Pancreas (tissue), 10 donors: ENCODE measurements around the gene HDAC4. TPM values are rescaled to one million over a fixed set of nuclear protein-coding genes. Genes with fewer than 3 reads are reported as not detected.

Experiments used
- ATAC-seq, 4 donors: fragments of 200-7000 bp; cut with Tn5 transposase; one replicate each; pipeline versions ENCODE4 v1.8.0 to v1.9.1; 2020; ENCODE audit warnings: mild to moderate bottlenecking in 4 of 4, moderate library complexity in 4 of 4
- DNase-seq, 6 donors: peaks; one replicate each; pipeline ENCODE4 v3.0.0-alpha.2; 2020
- FAIRE-seq: peaks from 2 replicates; lab custom pipeline; 2012; peaks lifted over from hg19 to GRCh38; lab: Jason Lieb, UNC
- H3K27ac ChIP-seq, 4 donors: fragments of 200-600 bp; sonication (generic); 1 replicate in 3 of 4; 2 replicates in 1 of 4; pipeline versions ENCODE4 v1.5.0 to v1.8.0; 2020
- H3K27me3 ChIP-seq, 4 donors: fragments of 200-600 bp; one replicate each; pipeline ENCODE4 v1.8.0; 2021
- H3K36me3 ChIP-seq, 3 donors: fragments of 200-600 bp; sonication (generic) in 1 of 3; one replicate each; pipeline versions ENCODE4 v1.5.0 to v1.8.0; 2020 to 2021
- H3K4me1 ChIP-seq, 3 donors: fragments of 200-600 bp; one replicate each; pipeline ENCODE4 v1.8.0; 2021
- H3K4me3 ChIP-seq, 4 donors: fragments of 200-600 bp; sonication (generic) in 2 of 4; one replicate each; pipeline versions ENCODE4 v1.5.0 to v1.8.0; 2020 to 2021
- H3K9me3 ChIP-seq, 4 donors: fragments of 200-600 bp; one replicate each; pipeline ENCODE4 v1.8.0; 2021
- CTCF ChIP-seq, 4 donors: fragments of 200-600 bp; sonication (generic) in 3 of 4; IDR thresholded peaks; one replicate each; pipeline versions ENCODE4 v1.5.0 to v1.8.0; 2021; ENCODE audit warnings: antibody characterized with exemption in 4 of 4
- WGBS, 2 donors: extraction: QIAGEN DNeasy Blood & Tissue Kit; methylation state at CpG; one replicate each; pipeline ENCODE4 v1.1.7; 2013; 5-methylcytosine and 5-hydroxymethylcytosine counted together
- intact Hi-C, 3 donors: fragments of 100-400 bp; cut with DNase I; formaldehyde crosslinking; loops; one replicate each; pipeline versions ENCODE4 v1.11.1 to v1.14.2; 2022
- polyA plus RNA-seq, 2 donors: library from polyadenylated mRNA; stranded (reverse); fragments of 200-250 nt; gene quantifications; one replicate each; pipeline ENCODE4 v1.2.3, GENCODE V29; 2013
- total RNA-seq, 6 donors: library from RNA; stranded (reverse); fragmentation: NEBNext Ultra II Directional in 4 of 6; extraction: Animal tissue kit (Norgen Biotek cat#: 25700) in 4 of 6; gene quantifications; one replicate each; pipeline versions ENCODE4 v1.2.1 to v1.2.4, GENCODE V29; 2021 to 2023
- donor health status: healthy with polysubstance abuse.
- donor health status: DM: no; HTN: no; CAD: no; lungs with moderate emphysema.
- donor health status: DM: no; HTN: no; CAD: no.
- donor health status: control.
- donor health status: control.
- donor health status: Bipolar disorder and iron deficiency.
- donor health status: DM: yes; HTN: yes; CAD: no.
- donor health status: DM: no; HTN: no; CAD: no.
- donor health status: DM: no; HTN: no; CAD: no.
- donor health status: DM: yes; HTN: yes; CAD: no.

HDAC4 gene
- total and polyA plus RNA-seq, 8 donors: 8.2 to 31.8 (median 16.6) TPM

DNA sequence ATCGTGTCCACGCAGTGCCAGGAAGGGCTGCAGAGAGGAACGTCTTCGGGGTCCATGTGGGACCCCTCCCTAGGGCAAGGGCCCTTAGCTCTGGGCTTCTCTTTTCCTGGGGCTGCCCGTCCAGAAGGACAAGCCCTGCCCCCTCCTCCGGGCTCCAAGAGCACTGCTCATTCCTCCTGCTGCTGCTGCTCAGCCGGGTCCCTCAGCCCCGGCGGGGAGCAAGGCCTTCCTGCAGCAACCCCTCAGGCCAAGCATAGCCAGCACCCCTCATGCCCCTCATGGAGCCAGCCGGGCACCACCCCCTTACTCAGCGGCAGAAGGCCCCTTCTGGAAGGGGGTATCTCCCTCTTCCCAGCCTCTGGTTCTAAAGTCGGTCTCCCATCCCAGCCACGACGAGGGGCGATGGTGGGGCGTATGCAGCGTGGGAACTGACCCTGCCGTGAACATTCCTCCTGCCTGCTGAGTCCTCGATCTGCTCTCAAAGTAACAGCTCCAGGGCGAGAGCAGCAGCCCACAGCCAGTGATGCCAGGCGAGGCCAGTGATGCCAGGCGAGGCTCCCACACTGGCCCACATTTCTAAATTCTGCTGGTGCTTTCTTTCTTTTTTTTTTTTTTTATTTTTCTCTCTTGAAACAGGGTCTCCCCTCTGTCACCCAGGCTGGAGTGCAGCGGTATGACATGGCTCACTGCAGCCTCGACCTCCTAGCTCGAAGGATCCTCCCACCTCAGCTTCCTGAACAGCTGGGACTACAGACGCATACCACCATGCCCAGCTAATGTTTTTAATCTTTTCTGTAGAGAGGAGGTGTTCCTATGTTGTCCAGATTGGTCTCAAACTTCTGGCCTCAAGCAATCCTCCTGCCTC, 99.7 kb downstream of the HDAC4 start:
- 91 to 92% methylated on average over 26 of the region's 26 CpGs for WGBS, 2 donors
- Histone ChIP-seq H3K4me1 (peaks cover 43 to 50% (median 45%) of the 10 kb centered on the region in 3 donors), H3K4me3 (no peak overlapping the region), H3K9me3 (no peaks in the 10 kb centered on the region), H3K36me3 (no peaks in the 10 kb centered on the region), H3K27ac (no peak overlapping the region), H3K27me3 (no peaks in the 10 kb centered on the region)
- DNase-seq (peak in 3 of 6 donors; percentile 9 to 69 (median 51)), FAIRE-seq (no peak), ATAC-seq (no peak)
- intact Hi-C loops: no loop called here
- no peak for TF ChIP-seq CTCF (IDR thresholded peaks at IDR 0.05)

GRCh38 chr2:239300242-239300641, 100.6 kb downstream of the HDAC4 start:
- no peak for FAIRE-seq
- TF ChIP-seq CTCF (IDR thresholded peaks at IDR 0.05): no peak
- Histone ChIP-seq H3K4me1 (peaks cover 50 to 58% (median 54%) of the 10 kb centered on the region in 3 donors), H3K9me3 (no peaks in the 10 kb centered on the region), H3K4me3 (no peak overlapping the region), H3K36me3 (no peaks in the 10 kb centered on the region), H3K27ac (no peak overlapping the region), H3K27me3 (no peaks in the 10 kb centered on the region)
- ATAC-seq: no peak
- intact Hi-C loops: no loop called here
- WGBS, 2 donors: 96 to 98% methylated on average over 5 of the region's 5 CpGs
- peak in 3 of 6 donors; percentile 11 to 41 (median 17) for DNase-seq

DNA sequence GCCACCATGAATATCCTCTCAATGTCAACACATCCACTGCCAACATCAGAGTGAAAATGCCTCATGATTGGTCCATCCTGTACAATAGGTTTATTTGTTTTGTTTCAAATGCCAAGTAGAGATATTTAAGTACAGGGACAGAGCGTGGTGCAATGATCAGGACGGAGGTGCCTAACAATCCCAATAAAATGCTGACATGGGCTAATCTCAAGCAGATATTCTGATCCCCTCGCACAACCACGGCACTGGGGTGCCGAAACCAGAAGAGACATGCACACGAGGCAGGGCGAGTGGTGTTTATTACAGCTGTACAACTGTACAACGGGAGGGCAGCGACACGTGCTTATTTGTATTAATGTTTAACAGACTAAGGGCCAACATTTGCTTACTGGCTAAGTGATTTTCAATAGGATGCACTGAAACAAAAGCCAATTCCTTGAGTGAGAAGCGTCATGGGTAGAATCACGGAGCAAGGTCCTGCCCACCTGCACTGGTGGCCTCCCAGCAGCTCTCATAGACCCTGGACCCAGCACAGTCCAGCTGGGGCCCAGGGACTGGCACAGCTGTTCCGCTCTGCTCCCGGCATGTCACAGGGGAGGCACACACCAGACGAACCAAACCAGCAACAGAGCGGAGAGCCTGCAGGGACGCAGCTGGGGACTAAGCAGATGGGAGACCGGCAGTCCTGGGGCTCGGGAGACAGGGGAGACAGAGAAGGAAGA, 101.4 kb downstream of the HDAC4 start:
- intact Hi-C loops: no loop called here
- Histone ChIP-seq H3K36me3 (no peaks in the 10 kb centered on the region), H3K27me3 (no peaks in the 10 kb centered on the region), H3K9me3 (no peaks in the 10 kb centered on the region), H3K4me1 (peaks cover 41 to 51% (median 48%) of the 10 kb centered on the region in 3 donors), H3K27ac (peak overlapping the region; percentile 1 to 57 (median 28)), H3K4me3 (peak overlapping the region in 2 of 4 donors; percentile 13 to 23)
- ATAC-seq (peak; percentile 62 to 77 (median 64)), FAIRE-seq (no peak), DNase-seq (peak in 5 of 6 donors; percentile 51 to 79 (median 56))
- 14 to 17% methylated on average over 19 of the region's 19 CpGs for WGBS, 2 donors
- no peak for TF ChIP-seq CTCF (IDR thresholded peaks at IDR 0.05)

DNA sequence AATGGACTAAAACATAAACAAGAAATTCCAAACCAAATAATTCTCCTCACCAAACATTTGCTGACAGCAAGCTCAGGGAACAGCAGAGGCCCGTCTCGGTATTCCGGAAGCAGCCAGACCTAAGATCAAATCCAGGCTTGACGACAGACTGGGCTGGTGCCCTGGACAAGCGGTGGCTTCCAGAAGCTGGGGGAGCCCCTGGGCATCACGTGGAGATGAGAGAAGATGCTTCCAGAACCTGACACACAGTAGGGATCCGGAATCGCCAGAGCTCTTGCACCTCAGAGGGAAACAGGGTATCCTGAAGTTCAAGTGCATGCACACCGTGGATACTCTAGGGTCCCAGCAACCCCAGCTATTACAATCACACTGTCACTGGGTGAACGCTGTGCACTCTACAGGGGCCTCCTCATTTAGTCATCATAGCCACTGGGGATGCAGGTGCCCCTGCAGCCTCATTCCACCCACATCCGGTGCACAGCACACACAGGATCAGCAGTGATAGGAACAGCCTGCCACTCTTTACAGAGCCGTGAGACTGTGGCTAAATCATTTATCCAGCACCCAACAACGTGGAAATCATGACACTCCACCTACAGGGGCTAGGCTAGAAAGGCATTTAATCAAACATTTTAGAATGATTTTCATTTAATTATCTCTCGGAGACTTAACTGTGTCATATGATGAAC, 102.6 kb downstream of the HDAC4 start:
- 70 to 73% methylated on average over 14 of the region's 14 CpGs for WGBS, 2 donors
- TF ChIP-seq CTCF (IDR thresholded peaks at IDR 0.05): no peak
- Histone ChIP-seq H3K4me1 (peaks cover 31 to 43% (median 42%) of the 10 kb centered on the region in 3 donors), H3K4me3 (no peak overlapping the region), H3K27me3 (no peaks in the 10 kb centered on the region), H3K9me3 (no peaks in the 10 kb centered on the region), H3K36me3 (no peaks in the 10 kb centered on the region), H3K27ac (peak overlapping the region in 1 of 4 donors; percentile 22)
- intact Hi-C loops: no loop called here
- no peak for FAIRE-seq
- peak in 2 of 6 donors; percentile 24 to 32 for DNase-seq
- peak in 1 of 4 donors; percentile 13 for ATAC-seq
